Glutamatergic neuron (in vitro differentiated cells): ENCODE measurements around the gene ZNF24. TPM values are rescaled to one million over a fixed set of nuclear protein-coding genes. Genes with fewer than 3 reads are reported as not detected.

Experiments
- DNase-seq: peaks from one replicate; pipeline ENCODE4 v3.0.0; 2022
- H3K27ac Mint-ChIP-seq: one replicate; pipeline ENCODE4 v1.8.0; 2020; ENCODE audit warnings: mild to moderate bottlenecking, mixed read lengths, inconsistent platforms; ENCODE audit not compliant: unreplicated experiment
- H3K27me3 Mint-ChIP-seq: one replicate; pipeline ENCODE4 v1.8.0; 2020; ENCODE audit warnings: mild to moderate bottlenecking, moderate library complexity, mixed read lengths, inconsistent platforms; ENCODE audit not compliant: unreplicated experiment
- H3K36me3 Mint-ChIP-seq: one replicate; pipeline ENCODE4 v1.8.0; 2020; ENCODE audit warnings: mild to moderate bottlenecking, mixed read lengths, inconsistent platforms; ENCODE audit not compliant: unreplicated experiment
- H3K4me1 Mint-ChIP-seq: one replicate; pipeline ENCODE4 v1.8.0; 2020; ENCODE audit warnings: mild to moderate bottlenecking, low read depth, mixed read lengths, inconsistent platforms; ENCODE audit not compliant: unreplicated experiment
- H3K4me3 Mint-ChIP-seq: one replicate; pipeline ENCODE4 v1.8.0; 2020; ENCODE audit warnings: mild to moderate bottlenecking, mixed read lengths, inconsistent platforms; ENCODE audit not compliant: unreplicated experiment
- H3K9me3 Mint-ChIP-seq: one replicate; pipeline ENCODE4 v1.8.0; 2020; ENCODE audit warnings: mild to moderate bottlenecking, moderate library complexity, mixed read lengths, inconsistent platforms; ENCODE audit not compliant: unreplicated experiment
- long read RNA-seq: library from polyadenylated mRNA; unstranded; transcript quantifications from one replicate; pipeline ENCODE4 v2.0.0, GENCODE V29; 2020; ENCODE audit not compliant: unreplicated experiment
- total RNA-seq: library from RNA; stranded (reverse); fragmentation: NEBNext Ultra II Directional; extraction: Animal tissue kit (Norgen Biotek cat#: 25700); gene quantifications from one replicate; pipeline ENCODE4 v1.2.1, GENCODE V29; 2021; ENCODE audit not compliant: unreplicated experiment
- TF ChIP-seq, protein P1 (sequence below): fragments of 200-600 bp; sonication (generic); IDR thresholded peaks from one replicate; pipeline ENCODE4 v1.5.0; 2021; ENCODE audit not compliant: partially characterized antibody, unreplicated experiment

ZNF24 gene
- 59.2 TPM for total RNA-seq
- long read RNA-seq, full-length matches to known transcripts: 46 of 51 reads
- long read RNA-seq, partial matches to known transcripts: 1 of 51 reads
- long read RNA-seq, other reads (novel, unspliced or antisense): 4 of 51 reads

DNA sequence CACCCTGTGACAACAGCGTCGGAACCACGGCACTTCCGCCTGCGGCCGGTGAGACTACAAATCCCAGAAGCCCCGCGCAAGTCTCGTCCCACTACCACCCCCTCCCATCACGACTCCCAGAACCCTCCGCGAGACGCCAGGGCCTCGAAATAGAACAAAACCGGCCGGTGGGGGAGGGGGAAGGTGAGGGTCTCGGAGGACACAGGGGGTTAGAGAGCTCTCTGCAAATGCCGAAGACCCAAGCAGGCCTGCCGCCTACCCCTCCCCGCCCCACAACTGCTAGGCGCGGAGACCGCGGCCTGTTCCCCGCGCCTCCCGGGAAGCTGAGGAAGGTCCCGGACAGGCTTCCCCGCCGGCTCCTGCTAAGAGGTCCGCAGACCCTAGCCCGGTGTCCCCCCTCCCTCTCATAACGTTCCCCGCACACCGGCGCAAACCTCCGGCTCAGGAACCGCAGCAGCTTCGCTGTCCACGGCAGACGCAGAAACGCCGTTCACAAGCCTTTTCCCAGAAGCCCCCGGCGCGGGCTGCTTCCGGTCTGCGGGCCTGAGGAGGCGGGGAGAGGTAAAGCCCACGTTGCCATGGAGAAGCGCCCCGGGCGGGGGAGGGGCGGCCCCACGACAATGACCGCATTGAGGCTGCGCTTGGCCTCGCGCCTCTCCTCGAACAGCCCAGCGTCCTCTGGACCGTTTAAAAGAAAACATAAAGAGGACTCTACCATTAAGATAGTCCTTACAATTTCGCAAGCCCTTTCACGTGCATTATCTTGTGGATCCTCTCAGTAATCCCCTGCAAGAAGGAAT is at the start of gene ZNF24:
TSS of gene ZNF24 (minus strand) at position 485 of the 800 bp plus-strand sequence. CDS start 3,770 bp downstream, outside the sequence.
- Mint-ChIP-seq H3K4me3 (peak within 1 kb of the TSS; percentile 99), H3K4me1 (peaks cover 6% of the 10 kb centered on the region), H3K36me3 (no peaks in the 10 kb centered on the region), H3K9me3 (peaks cover 4% of the 10 kb centered on the region), H3K27ac (peak within 1 kb of the TSS; percentile 91), H3K27me3 (peaks cover 7% of the 10 kb centered on the region)
- peak; percentile 98 for DNase-seq
- TF ChIP-seq, protein P1, sequence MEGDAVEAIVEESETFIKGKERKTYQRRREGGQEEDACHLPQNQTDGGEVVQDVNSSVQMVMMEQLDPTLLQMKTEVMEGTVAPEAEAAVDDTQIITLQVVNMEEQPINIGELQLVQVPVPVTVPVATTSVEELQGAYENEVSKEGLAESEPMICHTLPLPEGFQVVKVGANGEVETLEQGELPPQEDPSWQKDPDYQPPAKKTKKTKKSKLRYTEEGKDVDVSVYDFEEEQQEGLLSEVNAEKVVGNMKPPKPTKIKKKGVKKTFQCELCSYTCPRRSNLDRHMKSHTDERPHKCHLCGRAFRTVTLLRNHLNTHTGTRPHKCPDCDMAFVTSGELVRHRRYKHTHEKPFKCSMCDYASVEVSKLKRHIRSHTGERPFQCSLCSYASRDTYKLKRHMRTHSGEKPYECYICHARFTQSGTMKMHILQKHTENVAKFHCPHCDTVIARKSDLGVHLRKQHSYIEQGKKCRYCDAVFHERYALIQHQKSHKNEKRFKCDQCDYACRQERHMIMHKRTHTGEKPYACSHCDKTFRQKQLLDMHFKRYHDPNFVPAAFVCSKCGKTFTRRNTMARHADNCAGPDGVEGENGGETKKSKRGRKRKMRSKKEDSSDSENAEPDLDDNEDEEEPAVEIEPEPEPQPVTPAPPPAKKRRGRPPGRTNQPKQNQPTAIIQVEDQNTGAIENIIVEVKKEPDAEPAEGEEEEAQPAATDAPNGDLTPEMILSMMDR: no peak

DNA sequence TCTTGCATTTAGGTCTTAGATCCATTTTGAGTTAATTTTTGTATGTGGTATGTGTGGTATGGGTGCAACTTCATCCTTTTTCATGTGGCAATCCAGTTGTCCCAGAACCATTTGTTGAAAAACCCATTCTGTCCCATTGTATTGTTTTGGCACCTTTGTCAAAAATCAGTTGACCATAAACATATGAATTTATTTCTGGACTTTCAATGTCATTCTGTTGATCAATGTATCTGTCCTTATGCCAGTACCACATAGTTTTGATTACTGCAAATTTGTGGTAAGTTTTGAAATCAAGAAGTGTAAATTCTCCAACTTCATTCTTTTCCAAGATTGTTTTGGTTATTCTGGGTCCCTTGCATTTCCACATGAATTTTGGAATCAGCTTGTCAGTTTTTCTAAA is 49.5 kb upstream of the ZNF24 start:
- H3K36me3 Mint-ChIP-seq: no peaks in the 10 kb centered on the region
- no peaks in the 10 kb centered on the region for H3K9me3 Mint-ChIP-seq
- H3K27ac Mint-ChIP-seq: no peak overlapping the region
- TF ChIP-seq, protein P1: no peak
- DNase-seq: no peak
- H3K27me3 Mint-ChIP-seq: no peaks in the 10 kb centered on the region
- H3K4me1 Mint-ChIP-seq: no peaks in the 10 kb centered on the region
- H3K4me3 Mint-ChIP-seq: no peak overlapping the region

DNA sequence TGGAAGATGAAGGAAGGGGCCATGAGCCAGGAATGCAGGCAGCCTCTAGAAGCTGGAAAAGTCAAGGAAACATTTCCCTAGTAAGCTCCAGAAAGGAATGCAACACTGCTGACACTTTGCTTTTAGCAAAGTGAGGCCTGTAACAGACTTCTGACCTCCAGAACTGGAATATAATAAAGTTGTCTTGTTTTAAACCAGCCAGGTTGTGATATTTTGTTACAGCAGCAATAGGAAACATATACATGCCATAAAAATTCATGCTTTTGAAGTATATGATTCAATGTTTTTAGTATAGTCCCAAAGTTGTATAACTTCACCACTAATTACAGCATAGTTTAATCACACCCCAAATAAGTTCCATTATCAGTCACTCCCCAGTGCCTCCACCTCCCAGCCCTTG is 48.2 kb upstream of the ZNF24 start:
- H3K27me3 Mint-ChIP-seq: no peaks in the 10 kb centered on the region
- no peaks in the 10 kb centered on the region for H3K4me1 Mint-ChIP-seq
- H3K9me3 Mint-ChIP-seq: no peaks in the 10 kb centered on the region

DNA sequence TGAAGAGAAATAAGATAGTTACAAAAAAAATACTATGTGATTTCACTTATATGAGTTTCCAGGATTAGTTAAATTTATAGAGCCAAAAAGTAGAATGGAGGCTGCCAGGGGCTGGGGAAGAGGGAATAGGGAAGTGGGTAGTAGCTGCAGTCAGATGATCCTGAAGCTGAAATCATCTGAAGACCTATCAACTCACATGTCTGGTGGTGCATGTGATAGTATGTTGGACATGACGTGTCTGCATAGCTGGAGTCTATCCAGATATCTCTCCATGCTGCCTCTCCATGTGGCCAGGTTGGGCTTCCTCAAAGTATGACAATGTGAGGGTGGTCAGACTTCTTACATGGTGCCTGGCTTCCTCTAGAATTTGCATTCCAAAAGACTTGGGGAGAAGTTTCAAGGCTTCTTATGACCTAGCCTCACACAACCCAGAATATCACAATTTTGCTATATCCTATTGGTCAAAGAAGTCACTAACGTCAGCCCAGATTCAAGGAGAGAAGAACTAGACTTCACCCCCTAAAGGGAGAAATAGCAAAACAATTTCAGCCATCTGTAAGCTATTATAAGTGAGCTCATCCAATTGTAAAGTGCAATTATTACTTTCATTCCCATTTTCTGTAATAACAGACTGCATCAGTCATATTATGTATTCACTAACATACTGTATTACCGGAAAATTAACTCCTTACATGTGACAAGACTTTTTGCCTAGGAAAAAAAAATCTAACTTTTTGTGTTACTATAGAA is 46.9 kb upstream of the ZNF24 start:
- no peaks in the 10 kb centered on the region for H3K27me3 Mint-ChIP-seq

More for the DNA sequence above, 48.2 kb upstream of the ZNF24 start:
- no peak for DNase-seq
- H3K4me3 Mint-ChIP-seq: no peak overlapping the region
- H3K27ac Mint-ChIP-seq: no peak overlapping the region
- H3K36me3 Mint-ChIP-seq: no peaks in the 10 kb centered on the region
- TF ChIP-seq, protein P1: no peak

More for the DNA sequence above, 46.9 kb upstream of the ZNF24 start:
- Mint-ChIP-seq H3K4me3 (no peak overlapping the region), H3K27ac (no peak overlapping the region), H3K9me3 (no peaks in the 10 kb centered on the region), H3K36me3 (no peaks in the 10 kb centered on the region), H3K4me1 (no peaks in the 10 kb centered on the region)
- TF ChIP-seq, protein P1: no peak
- DNase-seq: no peak
